ENCODE measurements around the gene BHLHE41.

Gene BHLHE41

GRCh38 chr12:26124446-26125399 lies at the start of gene BHLHE41:
BHLHE41 (minus strand) TSS chr12:26125037; CDS start chr12:26124779, 258 bp downstream.
- DNase-seq, result no peak

- no peak for DNase-seq
Measured at GRCh38 chr12:26172946-26173552, 48.2 kb upstream of the BHLHE41 start.

GRCh38 chr12:26172539-26172938 lies 47.7 kb upstream of the BHLHE41 start:
- no peak for DNase-seq

- no peak for DNase-seq
Measured at GRCh38 chr12:26172013-26172412, 47.2 kb upstream of the BHLHE41 start.

GRCh38 chr12:26164118-26164517 lies 39.3 kb upstream of the BHLHE41 start:
- DNase-seq, result no peak

GRCh38 chr12:26162905-26163304 lies 38.1 kb upstream of the BHLHE41 start:
- no peak for DNase-seq

- no peak for DNase-seq
Measured at GRCh38 chr12:26162174-26162573, 37.3 kb upstream of the BHLHE41 start.

GRCh38 chr12:26158078-26158764 lies 33.4 kb upstream of the BHLHE41 start:
- DNase-seq, result no peak

GRCh38 chr12:26157001-26157400 lies 32.2 kb upstream of the BHLHE41 start:
- no peak for DNase-seq

GRCh38 chr12:26156201-26156871 lies 31.5 kb upstream of the BHLHE41 start:
- DNase-seq, result no peak

GRCh38 chr12:26153421-26154154 lies 28.8 kb upstream of the BHLHE41 start:
- DNase-seq, result no peak

GRCh38 chr12:26152507-26153102 lies 27.8 kb upstream of the BHLHE41 start:
- no peak for DNase-seq

- no peak for DNase-seq
Measured at GRCh38 chr12:26150736-26151450, 26.1 kb upstream of the BHLHE41 start.

GRCh38 chr12:26149968-26150500 lies 25.2 kb upstream of the BHLHE41 start:
- no peak for DNase-seq

- no peak for DNase-seq
Measured at GRCh38 chr12:26148291-26148690, 23.5 kb upstream of the BHLHE41 start.

GRCh38 chr12:26143291-26143690 lies 18.5 kb upstream of the BHLHE41 start:
- no peak for DNase-seq

- no peak for DNase-seq
Measured at GRCh38 chr12:26138860-26139259, 14.0 kb upstream of the BHLHE41 start.

- DNase-seq, result no peak
Measured at GRCh38 chr12:26136688-26137087, 11.9 kb upstream of the BHLHE41 start.

GRCh38 chr12:26135571-26135970 lies 10.7 kb upstream of the BHLHE41 start:
- no peak for DNase-seq

GRCh38 chr12:26135010-26135420 lies 10.2 kb upstream of the BHLHE41 start:
- DNase-seq, result no peak

- DNase-seq, result no peak
Measured at GRCh38 chr12:26134540-26134939, 9.7 kb upstream of the BHLHE41 start.
